ENCODE results near the gene CRAMP1.
A peak's percentile ranks its signal among the peaks of the same experiment; 100 is the strongest.
"Not testable (repeated sequence)": the region's sequence is repeated elsewhere in the genome, so short reads cannot be mapped to it uniquely, and the experiment has no call there.

Gene CRAMP1

DNA sequence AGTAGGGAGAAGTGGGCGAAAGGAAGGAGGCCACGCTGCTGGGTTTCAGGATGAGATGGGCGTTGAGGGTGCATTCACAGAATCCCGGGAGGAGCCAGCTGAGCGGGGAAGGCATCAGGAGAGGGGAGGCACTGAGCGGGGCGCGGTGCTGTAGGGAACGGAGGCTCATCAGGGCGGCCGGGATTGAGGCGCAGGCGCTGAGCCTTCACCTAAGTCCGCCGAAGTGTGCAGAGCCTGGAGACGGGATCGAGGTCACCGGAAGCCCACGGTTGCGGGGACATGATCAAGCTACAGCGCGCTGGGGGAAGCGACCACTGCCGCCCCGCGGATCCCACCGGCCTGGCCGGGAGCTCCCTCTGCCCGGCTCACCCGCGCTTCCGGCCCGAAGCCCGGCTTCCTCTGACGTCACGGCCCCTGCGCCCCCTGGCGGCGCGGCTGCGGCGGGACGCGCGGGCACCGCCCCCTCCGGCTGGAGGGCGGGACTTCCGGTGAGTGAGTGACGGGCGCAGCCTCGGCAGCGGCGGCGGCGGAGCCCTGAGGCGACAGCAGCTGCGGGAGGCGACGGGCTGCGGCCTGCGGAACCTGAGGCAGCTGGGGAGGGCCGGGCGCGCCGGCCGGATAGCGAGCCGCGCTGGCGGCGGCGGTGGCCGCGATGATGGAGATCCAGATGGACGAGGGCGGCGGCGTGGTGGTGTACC lies 93.7 kb downstream of the CRAMP1 start, which contains the start of gene MAPK8IP3:
Gene MAPK8IP3, plus strand, starts transcription at position 508 of the 698 bp plus-strand sequence. Its CDS starts 145 bp downstream, at position 653.
- Histone ChIP-seq H3K27ac (peak within 1 kb of the TSS; percentile 62 to 97 (median 93)), H3K4me3 (peak within 1 kb of the TSS; percentile 58 to 85 (median 69))

DNA sequence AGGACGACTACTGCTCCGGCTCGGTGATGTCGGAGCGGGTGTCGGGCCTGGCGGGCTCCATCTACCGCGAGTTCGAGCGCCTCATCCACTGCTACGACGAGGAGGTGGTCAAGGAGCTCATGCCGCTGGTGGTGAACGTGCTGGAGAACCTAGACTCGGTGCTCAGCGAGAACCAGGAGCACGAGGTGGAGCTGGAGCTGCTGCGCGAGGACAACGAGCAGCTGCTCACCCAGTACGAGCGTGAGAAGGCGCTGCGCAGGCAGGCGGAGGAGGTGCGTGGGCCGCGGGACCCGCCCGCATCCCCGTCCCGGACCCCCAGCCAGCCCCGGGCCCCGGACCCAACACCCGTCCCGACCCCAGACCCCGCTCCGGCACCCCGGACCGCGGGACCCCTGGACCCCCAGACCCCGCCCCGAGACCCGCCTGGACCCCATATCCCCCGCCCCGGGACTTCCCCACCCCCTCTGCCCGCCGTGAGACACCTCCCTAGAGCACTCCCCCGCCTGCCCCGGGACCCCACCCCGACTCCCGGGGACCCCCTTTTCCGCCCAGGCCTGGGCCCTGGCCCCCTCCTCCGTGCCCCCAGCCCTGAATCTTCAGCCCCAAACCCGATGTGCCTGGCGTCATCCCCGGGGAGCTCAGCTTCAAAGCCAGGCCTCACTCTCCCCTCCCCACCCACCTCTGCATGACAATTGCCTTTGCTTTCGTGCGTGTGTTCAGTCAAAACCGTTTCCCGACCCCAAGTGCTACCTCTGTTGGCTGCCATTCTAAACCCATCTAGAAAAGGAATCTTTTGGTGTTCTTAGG lies 94.4 kb downstream of the CRAMP1 start:
- Histone ChIP-seq H3K27ac (peak overlapping the region; percentile 62 to 97 (median 93)), H3K4me3 (peak overlapping the region; percentile 58 to 85 (median 69))

DNA sequence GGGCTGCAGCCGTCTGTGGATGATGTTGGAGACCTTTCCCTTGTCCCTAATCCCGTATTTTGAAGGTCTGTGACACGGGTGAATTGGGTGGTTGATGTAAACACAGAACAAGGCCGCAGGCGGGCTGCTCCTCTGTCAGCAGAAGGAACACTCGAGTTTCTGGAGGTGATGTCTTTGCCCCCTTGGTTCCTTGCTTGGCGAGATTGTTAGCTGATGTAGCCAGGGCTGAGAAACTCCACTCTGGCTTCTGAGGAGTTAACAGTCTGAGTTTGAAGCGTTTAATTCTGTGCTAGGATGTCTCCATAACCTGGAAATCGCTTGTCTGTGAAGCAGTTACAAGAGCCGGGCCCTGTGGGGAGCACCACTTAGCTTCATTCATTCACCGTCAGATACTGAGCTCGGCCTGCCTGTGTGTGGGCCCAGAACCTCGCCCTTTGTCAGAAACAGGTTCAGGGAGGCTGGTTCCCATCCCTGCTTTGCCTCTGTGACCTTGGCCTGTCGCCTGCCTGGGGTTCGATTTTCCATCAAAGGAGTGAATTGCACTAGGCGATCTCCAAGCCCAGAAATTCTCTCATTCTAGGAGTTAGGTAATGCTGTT lies 95.1 kb downstream of the CRAMP1 start:
- H3K4me3 ChIP-seq, result peak overlapping the region; percentile 58 to 85 (median 69)
- H3K27ac ChIP-seq, result peak overlapping the region in 20 of 21 experiments; percentile 85 to 97 (median 93)

- peak overlapping the region in 5 of 21 experiments; percentile 29 to 97 (median 31) for H3K27ac ChIP-seq
- H3K4me3 ChIP-seq, result no peak overlapping the region
Measured at GRCh38 chr16:1708083-1708767, 96.1 kb downstream of the CRAMP1 start.

GRCh38 chr16:1708768-1709180 lies 96.6 kb downstream of the CRAMP1 start:
- peak overlapping the region in 1 of 21 experiments; percentile 29 for H3K27ac ChIP-seq

DNA sequence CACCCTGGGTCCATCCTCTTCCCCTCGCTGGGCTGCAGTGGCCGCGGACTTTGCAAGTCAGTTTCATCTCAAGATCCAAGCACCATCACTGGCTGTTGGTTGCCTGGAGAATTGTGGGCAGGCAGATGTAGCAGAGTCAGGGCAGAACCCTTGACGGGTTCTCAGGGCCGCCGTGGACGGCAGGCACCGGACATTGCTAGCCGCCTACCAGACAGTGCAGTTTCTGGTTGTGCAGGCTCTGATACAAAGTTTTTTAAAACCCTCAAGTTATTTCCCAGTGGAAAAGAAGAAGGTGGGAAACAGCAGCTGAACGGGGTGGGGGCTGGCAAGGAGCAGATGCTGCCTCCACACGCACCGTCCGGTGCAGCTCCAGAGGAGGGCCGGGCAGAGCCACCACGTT lies 97.2 kb downstream of the CRAMP1 start:
- no peak overlapping the region for H3K27ac ChIP-seq
- no peak overlapping the region for H3K4me3 ChIP-seq

More at GRCh38 chr16:1708768-1709180, 96.6 kb downstream of the CRAMP1 start:
- no peak overlapping the region for H3K4me3 ChIP-seq

- Histone ChIP-seq H3K4me3 (no peak overlapping the region), H3K27ac (no peak overlapping the region)
Measured at GRCh38 chr16:1710811-1711507, 98.8 kb downstream of the CRAMP1 start.

DNA sequence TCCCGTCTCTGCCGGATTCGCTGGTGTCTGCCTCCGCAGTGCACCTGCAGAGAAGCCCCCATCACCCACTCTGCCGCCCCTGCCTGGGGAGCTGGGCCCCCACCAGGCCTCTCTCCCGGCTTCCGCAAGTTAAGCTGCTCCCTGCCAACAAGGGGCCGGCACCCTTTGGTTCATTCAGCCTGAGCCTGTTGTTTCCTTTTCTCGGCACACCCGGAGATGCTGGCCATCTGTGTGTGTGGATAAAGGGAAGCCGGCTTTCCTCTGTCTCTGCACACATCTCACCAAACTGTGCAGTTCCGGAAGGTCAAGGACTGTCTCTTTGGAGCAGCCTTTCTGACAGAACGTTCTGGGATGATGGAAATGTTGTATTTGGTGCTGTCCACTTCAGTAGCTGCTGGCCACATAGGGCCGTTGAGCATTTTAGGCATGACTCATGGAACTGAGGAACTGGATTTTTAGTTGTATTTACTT lies 100.7 kb downstream of the CRAMP1 start:
- Histone ChIP-seq H3K4me3 (no peak overlapping the region), H3K27ac (peak overlapping the region in 2 of 21 experiments; percentile 29 to 63)

- peak overlapping the region in 1 of 21 experiments; percentile 63 for H3K27ac ChIP-seq
- H3K4me3 ChIP-seq, result no peak overlapping the region
Measured at GRCh38 chr16:1713331-1713730, 101.2 kb downstream of the CRAMP1 start.

- Histone ChIP-seq H3K27ac (peak overlapping the region in 1 of 21 experiments; percentile 66), H3K4me3 (no peak overlapping the region)
Measured at GRCh38 chr16:1713933-1714332, 101.8 kb downstream of the CRAMP1 start.

- Histone ChIP-seq H3K4me3 (no peak overlapping the region), H3K27ac (peak overlapping the region in 1 of 21 experiments; percentile 40)
Measured at GRCh38 chr16:1715220-1715619, 103.1 kb downstream of the CRAMP1 start.

- not testable (repeated sequence) for H3K27ac ChIP-seq, H3K4me3 ChIP-seq
Measured at GRCh38 chr16:1718236-1718635, 106.1 kb downstream of the CRAMP1 start.

DNA sequence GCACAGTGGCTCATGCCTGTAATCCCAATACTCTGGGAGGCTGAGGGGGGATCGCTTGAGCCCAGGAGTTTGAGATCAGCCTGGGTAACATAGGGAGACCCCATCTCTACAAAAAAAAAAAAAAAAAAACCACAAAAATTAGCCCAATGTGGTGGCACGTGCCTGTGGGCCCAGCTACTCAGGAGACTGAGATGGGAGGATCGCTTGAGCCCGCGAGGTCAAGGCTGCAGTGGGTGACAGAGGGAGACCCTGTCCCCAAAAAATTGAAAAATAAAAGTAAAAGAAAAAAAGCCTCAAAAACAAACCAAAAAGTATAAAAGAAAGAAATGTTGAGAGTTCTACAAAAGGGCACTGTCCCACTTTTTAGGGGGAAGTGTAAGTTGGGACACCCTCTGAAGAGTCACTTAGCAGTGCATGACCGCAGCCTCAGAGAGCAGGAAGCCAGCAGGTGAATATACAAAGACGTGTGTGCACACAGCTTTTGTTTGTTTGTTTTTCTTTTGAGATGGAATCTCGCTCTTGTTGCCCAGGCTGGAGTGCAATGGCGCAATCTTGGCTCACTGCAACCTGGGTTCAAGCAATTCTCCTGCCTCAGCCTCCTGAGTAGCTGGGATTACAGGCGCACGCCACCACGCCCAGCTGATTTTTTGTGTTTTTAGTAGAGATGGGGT lies 107.5 kb downstream of the CRAMP1 start:
- H3K27ac ChIP-seq, result peak overlapping the region in 2 of 21 experiments; percentile 1 to 14
- H3K4me3 ChIP-seq, result not testable (repeated sequence)

- peak overlapping the region in 18 of 21 experiments; percentile 14 to 80 (median 58) for H3K27ac ChIP-seq
- no peak overlapping the region for H3K4me3 ChIP-seq
Measured at GRCh38 chr16:1721372-1721771, 109.2 kb downstream of the CRAMP1 start.

GRCh38 chr16:1723450-1724147 lies 111.4 kb downstream of the CRAMP1 start:
- H3K27ac ChIP-seq, result peak overlapping the region in 16 of 21 experiments; percentile 11 to 80 (median 64)
- no peak overlapping the region for H3K4me3 ChIP-seq

DNA sequence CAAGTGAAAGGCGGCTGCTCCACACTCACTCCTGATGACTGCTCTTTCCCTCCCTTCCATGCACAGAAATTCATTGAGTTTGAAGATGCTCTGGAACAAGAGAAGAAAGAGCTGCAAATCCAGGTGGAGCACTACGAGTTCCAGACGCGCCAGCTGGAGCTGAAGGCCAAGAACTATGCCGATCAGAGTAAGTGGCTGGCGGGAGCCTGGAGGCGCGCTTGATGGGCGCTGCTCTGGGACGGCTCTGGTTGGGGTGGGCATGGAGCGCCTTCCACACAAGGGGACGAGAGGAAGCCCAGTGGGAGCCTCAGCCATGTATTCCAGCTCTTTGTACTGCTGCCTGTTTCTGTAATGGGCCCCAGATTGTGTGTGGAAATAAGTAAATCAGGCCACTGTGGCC lies 112.3 kb downstream of the CRAMP1 start:
- Histone ChIP-seq H3K27ac (no peak overlapping the region), H3K4me3 (no peak overlapping the region)

GRCh38 chr16:1726661-1727502 lies 114.7 kb downstream of the CRAMP1 start:
- H3K27ac ChIP-seq, result no peak overlapping the region

More at GRCh38 chr16:1726661-1727502, 114.7 kb downstream of the CRAMP1 start:
- H3K4me3 ChIP-seq, result no peak overlapping the region
